HG03066 (cell line): ENCODE results near the gene HDAC11.

Source experiments
- ATAC-seq: cut with Tn5 transposase; IDR thresholded peaks from one replicate; pipeline ENCODE4 v1.9.1; 2021; ENCODE audit warnings: low read depth; ENCODE audit not compliant: unreplicated experiment

The HDAC11 gene

DNA sequence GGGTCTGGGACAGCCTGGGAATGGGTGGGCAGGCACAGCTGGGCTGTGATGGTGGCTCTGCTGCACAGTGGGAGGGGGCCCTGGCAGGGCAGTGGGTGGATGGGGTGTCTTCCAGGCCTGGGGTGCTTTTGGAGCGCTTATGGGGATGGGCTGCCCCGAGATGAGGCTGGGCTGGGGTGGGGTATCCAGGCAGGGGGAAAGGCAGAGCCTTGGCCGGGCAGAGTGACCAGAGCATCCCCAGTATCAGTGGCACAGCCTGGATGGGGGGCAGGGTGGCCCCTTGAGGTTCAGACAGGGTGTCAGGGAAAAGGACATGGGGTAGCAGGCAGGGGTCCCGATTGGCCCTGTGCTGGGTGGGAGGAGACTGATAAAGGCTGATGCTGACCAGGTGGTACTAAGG lies 26.6 kb downstream of the HDAC11 start:
- ATAC-seq: no peak

DNA sequence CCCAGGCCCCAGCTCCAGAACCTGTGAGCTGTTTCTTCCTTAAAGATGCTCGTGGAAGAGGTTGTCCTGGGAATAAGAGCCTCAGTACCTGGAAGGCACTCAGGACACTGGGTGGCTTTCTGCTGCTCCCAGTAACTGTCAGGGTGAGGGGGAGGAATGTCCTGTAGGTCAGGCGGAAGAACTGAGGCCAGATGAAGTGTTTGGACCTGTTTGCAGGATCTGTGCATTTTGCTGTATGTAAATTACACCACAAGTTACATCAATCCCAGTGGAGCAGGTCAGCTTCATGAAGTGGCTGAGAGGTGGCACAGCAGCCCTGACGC lies 27.1 kb downstream of the HDAC11 start:
- no peak for ATAC-seq

DNA sequence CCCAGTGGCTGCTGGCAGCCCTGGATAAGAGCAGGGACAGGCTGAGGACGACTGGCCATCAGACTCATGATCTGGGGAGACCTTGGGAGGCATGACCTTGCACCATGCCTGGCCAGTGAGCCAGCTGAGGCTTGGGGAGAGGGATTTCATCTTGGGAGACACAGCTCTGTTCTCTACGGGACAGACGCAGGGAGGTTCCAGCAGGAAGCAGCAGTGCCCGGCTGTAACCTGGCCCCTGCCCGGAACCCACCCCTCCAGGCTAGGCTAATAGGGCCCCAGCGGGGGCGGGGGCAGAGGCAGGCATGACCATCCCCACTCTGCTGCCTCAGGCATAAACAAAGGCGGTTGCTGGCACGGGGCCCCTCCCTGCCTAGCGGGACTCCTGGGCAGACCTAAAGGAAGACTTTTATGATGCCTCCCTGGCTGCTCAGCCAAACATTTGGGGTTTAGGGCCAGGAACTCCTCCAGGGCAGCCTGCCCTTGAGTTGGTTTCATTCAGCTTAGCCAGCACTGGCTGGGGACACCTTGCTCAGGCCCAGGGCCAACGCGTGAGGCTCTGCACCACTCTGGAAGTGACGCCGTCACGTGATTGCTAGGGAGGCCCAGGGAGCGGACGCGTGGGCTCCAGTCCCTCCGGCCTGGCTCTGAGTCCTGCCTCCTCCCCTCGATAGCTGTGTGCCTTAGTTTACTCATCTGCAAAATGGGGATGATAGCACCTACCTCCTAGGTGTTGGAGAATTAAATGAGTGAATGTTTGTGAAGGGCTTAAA lies 27.6 kb downstream of the HDAC11 start:
- no peak for ATAC-seq

DNA sequence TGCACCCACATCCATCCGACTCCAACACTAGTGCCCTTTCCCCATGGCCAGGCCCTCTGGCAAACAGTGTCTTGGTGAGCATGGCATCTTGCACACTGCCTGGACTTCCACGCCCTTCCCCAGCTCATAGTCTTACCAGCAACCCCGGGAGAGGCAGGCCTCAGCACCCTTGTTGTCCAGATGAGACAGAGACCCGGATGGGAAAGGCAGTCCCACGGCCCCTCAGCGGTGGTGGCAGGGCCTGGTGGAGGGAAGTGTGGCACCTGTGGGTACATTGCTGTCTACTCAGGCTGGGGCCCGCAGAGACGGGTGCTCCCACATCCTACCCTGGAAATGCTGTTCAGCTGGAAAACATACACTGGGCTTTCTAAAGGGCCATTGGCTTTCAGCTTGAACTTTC lies 28.4 kb downstream of the HDAC11 start:
- no peak for ATAC-seq

DNA sequence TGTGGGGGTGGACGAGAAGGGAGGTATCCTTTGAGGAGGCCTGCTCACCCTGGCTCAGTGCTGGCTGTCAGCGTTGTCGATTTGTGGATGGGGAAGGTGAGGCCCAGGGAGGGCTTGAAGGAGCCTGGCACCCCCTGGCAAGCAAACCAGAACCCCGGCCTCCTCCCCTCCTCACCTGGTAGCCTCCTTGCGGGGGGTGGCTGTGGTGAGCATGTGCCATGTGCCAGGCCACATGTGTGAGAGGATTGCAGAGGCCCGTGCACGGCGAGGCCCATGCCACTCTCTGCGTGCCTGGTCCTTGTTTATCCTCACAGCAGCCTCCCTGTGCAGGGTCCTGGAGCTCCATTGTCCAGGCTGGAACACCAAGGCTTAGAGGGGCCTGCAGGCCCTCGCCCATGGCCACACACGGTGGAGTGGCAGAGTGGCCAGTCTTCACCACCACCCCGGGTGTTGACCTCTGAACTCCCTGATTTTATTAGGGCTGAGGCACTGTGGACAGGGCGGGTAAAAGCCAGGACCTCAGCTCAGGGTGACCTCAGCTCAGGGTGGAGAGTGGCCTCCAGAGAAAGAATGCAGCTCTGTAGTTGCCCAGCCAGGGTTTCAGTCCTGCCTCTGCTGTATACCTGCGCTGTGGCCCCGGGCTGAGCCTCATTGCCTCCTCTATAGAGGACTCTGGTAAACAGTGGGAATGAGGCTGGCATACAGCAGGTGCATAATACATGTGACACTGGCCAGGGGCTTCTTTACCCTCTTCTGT lies 29.1 kb downstream of the HDAC11 start:
- ATAC-seq: no peak

DNA sequence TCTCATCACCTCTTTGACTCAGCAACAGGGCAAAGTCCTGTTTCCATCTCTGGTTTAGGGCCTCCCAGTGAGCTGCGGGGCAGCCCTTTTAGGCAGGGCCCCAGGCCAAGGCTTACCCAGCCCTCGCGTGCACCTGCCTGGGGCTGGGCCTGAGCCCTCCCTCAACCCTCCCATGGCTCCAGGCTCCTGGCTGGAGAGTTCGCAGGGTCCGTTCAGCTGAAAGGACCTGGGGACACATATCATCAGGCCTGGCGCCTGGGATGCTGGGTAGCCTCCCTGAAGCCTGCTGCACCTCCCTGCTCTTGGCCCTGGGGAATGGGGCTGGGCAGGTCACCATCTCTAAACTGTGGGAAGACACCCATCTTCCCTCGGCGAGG lies 29.7 kb downstream of the HDAC11 start:
- no peak for ATAC-seq

DNA sequence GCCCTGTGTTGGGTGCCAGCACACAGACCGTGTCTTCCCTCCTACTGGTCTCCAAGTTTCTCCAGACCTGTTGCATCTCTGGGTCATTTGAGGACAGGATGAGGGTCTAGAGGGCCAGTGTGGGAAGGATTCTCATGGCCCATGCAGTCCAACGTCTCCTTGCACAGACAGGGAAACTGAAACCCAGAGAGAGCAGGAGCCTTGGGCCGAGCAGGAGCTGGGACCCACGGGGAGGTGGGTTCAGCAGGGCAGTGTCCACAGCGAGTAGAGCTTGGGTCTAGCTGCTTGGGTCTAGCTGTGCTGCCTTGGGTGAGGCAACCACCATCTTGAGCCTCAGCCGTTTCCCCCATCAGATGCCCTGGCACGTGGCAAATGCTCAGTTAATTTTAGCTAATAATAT lies 32.3 kb downstream of the HDAC11 start:
- ATAC-seq: no peak

DNA sequence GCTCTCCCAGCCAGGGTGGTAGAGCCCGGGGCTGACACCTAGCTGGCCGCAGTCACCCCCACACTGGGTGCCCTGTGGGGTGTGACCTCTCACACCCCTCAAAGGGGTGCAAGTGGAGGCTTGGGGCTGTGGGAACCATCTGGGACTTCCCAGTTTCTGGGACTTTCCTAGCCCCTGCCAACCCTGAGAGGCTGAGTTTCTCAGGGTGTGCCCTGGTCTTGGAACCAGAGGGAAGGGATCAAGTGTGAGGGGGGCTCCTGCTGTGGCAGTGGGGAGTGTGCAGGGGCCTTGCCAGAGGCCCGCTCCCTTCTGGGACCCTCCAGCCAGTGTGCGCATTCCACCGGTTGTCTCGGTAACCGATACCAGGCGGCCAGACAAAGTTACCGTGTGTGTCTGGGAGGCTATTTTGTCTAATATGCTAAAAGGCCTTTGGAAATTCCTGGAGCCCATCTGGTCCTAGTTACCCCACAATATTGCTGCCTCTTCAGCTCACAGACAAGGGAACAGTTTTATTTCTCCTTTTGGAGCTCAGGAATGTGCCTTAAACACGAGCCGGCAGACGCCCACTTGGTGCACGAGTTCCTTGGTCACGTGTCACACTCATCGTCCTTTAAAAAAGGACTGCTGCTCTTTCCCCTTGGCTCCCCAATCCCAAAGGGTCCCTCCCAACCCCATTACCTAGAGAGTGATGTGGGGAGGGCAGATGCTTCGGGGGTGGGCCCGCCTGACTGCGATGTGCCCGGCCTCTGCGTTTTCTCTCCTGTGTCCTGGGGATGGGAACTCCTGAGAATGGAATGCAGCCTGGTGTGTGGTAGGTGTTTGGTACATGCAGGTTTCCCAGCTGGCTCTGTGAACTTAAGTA lies 33.2 kb downstream of the HDAC11 start:
- ATAC-seq: no peak

DNA sequence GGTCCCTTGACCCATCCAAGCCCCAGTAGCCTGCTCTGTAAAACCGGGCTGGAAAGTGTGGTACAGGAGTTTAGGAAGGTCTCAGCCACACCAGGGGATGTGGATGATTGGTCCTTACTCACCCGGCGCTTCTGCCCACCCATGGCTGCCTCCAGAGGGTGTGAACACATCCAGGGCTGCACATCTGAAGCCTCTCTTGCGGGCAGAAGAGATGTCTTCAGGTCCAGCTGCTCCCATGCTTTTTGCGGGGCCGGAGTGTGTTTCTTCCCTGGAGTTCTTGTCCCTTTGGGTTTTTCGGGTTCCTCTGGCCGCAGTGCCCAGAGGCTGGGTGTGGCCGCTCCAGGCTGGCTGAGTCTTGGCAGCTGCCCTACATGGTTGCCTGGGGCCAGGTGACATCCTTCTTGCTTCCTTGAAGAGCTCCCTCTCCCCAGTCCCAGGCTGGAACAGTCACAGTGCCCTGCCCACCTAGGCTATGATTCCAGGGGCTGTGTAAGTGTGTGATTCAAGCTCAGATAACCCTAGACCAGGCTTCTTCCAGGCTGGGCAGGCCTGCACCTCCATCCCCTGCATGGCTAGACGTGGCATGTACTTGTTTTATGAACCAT lies 33.9 kb downstream of the HDAC11 start:
- ATAC-seq: no peak

DNA sequence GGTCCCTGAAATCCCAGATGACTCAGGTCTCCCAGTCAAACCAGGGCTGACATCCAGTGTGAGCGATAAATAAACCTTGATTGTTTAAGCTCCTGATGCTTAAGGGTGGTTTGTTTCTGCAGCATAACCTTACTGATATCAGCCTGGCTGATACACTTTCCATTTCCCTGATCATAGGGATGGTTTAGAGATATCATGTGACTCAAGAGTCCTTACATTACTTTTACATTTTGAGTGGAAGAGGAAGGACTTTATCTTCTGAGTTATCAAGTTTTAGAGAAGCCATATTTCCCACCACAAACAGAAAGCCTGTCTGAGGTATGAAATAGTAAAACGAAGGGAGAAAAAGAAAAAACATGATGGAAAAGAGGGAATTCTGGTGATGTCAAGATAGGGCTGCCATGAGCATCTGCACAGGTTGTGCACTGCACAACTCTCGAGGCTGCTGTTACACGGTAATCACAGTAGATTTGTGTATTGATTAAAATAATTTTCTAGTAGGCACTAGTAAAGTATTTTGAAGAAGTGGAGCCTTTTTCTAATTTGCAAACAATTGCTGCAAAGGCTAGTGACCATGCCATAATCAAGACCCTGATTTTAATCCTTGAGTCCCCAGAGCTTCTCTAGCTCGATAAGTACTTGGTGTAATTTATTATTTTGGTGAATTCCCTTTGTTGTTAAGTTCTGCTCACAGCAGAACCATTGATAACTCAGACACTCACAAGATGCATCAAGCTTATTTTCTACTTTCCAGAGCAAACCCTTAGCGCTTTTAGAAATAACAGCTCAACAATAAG lies 34.7 kb downstream of the HDAC11 start:
- ATAC-seq: no peak

DNA sequence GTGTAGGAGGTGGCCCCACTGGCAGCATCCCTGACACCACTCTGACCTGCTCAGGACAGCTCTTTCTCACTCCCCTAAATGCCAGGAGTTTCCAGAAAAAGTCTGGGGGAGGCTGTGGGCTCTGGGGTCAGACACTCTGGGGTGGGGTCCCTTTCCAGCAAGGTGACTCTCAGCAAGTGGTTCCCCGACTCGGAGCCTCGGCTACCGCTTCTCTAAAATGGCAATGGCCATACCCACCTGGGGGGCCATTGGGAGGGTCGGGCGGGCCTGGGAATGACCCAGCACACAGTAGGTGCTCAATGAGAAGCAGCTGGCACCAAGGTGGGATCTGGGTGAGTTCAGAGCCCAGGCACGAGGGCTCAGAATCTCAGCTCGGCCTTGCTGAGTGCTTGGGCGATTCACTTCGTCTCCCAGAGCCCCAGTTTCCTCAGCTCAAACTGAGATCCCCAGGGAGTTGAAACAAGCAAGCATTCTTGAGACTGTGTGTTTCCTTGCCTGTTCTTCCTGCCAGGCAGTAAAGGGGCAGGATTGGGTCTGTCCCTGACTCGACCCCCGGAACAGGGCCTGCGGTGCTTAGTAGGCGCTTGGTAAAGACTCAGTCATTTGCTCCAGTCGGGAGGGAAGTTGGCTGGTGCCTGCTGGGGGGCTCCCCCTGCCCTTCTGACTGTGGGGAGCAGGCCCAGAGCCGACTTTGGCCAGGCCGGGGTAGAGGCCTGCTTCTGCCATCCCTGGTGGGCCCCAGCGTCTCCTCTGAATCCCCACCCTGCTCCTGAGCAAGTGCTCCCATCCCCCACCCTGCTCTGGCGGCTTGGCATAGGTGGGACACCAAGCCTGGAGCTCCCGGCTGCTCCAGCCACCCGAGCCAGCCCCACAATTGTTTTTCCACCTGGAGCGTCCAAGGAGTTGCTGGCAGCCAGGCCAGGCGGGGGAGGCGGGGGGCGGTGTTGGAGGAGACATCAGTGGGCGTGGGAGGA lies 36.0 kb downstream of the HDAC11 start:
- no peak for ATAC-seq

DNA sequence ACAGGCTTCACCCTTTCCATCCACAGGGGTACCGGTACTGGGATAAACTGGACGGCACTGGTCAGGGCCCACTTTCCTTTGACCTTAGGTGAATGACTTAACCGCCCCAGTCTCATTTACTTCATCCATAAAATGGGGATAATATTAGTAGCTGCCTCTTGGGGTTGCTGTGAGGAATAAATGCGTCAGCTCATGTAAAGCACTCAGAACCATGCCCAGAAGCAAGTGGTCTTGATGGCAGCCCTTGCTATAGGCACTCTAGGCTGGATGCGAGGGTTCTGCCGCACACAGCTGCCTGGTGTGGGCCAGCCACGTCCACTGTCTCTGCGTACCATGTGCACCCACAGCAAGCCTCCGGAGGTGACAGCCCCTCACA lies 36.6 kb downstream of the HDAC11 start:
- no peak for ATAC-seq

DNA sequence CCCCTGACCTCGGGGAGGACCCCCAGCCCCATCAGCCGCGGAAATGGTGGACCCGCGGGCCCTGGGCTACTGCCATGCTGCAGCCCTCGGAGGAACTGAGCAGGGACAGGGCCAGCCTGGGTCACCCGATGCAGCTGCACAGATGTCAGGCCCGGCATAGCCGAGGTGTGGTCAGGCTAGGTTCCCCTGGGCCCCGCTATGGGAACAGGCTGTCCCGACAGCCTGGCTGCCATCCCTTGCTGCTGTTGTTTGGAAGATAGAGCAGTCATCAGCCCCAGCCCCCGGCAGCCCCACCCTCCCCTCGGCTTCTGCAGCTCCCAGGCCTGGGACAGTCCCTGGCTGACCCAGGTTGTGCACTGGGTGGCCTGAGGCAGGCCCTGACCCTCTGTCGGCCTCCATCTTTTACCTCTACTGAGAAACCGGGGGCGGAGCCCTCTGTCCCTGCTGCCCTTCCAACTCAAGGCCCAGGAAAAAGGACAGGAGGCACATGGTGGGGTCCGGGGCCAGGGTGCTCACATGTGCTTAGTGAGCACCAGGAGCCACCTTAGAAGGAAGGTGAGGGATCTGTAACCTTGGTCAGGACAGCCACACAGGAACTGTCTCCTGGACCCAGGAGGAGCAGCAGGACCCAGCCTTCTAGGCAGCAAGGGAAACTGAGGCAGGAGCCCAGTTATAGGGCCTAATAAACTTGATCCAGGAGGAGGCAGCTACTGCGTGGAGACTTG lies 37.3 kb downstream of the HDAC11 start:
- ATAC-seq: no peak

DNA sequence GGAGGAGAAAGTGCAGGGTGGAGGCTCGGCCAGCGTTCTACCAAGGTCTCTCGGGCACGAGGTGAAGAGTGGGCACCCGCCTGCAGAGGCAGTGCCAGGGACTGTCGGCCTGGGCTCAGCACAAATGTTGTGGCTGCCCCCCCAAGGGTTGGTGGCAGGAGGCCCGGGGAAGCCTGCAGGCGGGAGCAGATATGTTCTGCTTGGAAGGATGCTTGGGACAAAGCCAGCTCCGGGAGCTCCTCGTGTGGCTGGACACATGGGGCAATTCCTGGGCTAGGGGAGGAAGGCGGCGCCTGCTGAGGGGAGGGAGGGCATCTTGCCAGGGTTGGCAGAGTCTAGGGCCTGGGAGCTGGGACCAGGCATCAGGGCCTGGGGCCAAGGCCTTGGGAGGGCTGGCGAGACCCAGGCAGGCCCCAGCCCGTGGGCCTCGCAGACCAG lies 38.4 kb downstream of the HDAC11 start:
- no peak for ATAC-seq

DNA sequence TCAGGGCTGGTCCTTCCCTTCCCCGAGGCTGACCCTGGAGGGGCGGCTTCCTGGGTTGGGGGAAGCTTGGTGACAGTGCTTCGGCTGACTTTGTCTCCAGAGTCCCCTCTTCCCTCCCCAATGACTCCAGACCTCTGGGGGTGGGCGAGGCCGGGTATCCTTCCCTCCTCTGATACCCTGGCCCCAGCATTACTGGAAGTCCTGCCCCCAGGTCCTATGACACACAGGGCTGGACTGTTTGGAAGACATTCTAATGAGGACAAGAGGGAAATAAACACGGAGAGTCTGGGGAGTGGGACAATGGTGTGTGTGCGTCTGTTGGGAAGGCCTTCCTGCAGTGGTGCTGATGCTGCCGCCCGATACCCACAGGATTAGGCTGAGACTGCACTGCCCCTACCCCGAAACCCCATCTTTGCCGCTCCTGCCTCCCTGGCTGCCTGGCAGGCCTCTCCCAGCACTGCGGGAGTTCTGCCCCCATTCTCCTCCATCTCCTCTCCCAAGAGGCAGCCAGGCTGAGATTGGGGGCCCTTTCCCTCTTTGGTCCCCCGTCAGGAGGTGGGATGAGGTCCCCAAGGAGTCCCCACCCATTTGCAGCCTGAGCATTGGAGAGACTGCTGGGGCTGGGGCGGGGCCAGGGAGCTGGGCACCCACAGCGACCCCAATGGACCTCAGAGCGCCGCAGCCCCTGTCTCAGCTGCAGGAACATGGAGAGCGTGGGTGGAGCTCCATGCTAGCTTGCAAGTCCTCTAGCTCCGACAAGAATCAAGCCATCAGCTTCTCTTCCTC lies 39.1 kb downstream of the HDAC11 start:
- ATAC-seq: no peak

DNA sequence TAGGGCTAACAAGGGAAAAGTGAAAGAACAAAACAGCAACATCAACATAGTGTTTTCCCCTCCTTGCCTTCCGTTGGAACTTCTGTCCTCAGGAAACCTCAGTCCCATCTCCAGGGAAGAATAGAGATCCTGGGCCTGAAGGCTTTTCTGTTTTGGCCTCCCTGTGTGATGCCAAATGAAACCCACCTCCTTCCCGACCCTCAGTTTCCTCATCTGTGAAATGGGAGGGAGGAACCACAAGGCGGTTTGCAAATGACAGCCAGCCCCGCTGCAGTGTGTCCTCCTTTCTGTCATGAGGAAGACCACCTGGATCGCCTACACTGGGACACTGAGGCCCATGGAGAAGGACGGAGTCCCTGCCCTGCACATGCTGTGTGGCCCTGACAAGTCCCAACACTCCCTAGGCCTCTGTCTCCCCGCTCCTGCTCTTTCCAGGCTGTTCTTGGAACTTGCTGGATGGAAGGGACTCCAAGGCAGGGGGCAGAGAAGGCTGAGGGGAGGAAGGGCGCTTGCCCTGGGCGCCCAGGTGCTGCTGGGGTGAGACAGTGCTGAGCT lies 40.3 kb downstream of the HDAC11 start:
- ATAC-seq: no peak

DNA sequence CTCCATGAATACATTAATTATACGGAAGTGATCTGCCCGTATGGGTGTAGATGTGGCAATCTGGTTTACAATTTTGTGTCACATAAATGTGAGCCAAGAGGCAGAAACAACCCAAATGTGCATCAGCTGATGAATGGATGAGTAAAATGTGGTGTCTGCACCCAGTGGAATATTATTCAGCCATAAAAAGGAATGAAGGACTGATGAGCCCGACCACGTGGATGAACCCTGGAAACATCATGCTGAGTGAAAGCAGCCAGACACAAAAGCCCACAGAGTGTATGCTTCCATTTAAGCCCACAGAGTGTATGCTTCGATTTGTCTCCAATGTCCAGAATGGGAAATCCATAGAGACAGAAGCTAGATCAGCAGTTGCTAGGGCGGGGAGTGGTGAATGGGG lies 41.2 kb downstream of the HDAC11 start:
- ATAC-seq: no peak
